Left hindlimb (tissue), 1 donor: Measurements from ENCODE around the gene RAB11FIP4.

Experiments
- DNase-seq: peaks from one replicate; pipeline ENCODE4 v3.0.0-alpha.2; 2018

RAB11FIP4 gene

GRCh38 chr17:31488264-31488981, 96.9 kb downstream of the RAB11FIP4 start:
- no peak for DNase-seq

- DNase-seq: no peak
Measured at GRCh38 chr17:31488982-31489294, 97.5 kb downstream of the RAB11FIP4 start.

GRCh38 chr17:31489295-31490018, 98.0 kb downstream of the RAB11FIP4 start:
- no peak for DNase-seq

GRCh38 chr17:31490019-31490650, 98.7 kb downstream of the RAB11FIP4 start:
- DNase-seq: no peak

- DNase-seq: no peak
Measured at GRCh38 chr17:31490671-31491375, 99.3 kb downstream of the RAB11FIP4 start.

GRCh38 chr17:31491376-31492131, 100.1 kb downstream of the RAB11FIP4 start:
- no peak for DNase-seq

- no peak for DNase-seq
Measured at GRCh38 chr17:31492206-31492605, 100.7 kb downstream of the RAB11FIP4 start.

- no peak for DNase-seq
Measured at GRCh38 chr17:31492880-31493655, 101.6 kb downstream of the RAB11FIP4 start.

GRCh38 chr17:31493656-31494155, 102.2 kb downstream of the RAB11FIP4 start:
- DNase-seq: no peak

- DNase-seq: no peak
Measured at GRCh38 chr17:31494259-31495021, 103.0 kb downstream of the RAB11FIP4 start.

- no peak for DNase-seq
Measured at GRCh38 chr17:31495022-31495885, 103.8 kb downstream of the RAB11FIP4 start.

GRCh38 chr17:31496097-31496496, 104.6 kb downstream of the RAB11FIP4 start:
- DNase-seq: no peak

- no peak for DNase-seq
Measured at GRCh38 chr17:31496601-31497000, 105.1 kb downstream of the RAB11FIP4 start.

GRCh38 chr17:31497431-31497830, 106.0 kb downstream of the RAB11FIP4 start:
- no peak for DNase-seq

- no peak for DNase-seq
Measured at GRCh38 chr17:31497994-31498826, 106.7 kb downstream of the RAB11FIP4 start.

GRCh38 chr17:31499771-31500554, 108.5 kb downstream of the RAB11FIP4 start:
- peak; percentile 80 for DNase-seq

- DNase-seq: no peak
Measured at GRCh38 chr17:31506517-31506916, 115.0 kb downstream of the RAB11FIP4 start.
